SKM-1 treated with dmso at 0.1 percent for 144 hours (cell line): ENCODE measurements around the gene TMEM256.

Experiments used
- DNase-seq: peaks from one replicate; lab custom pipeline; 2025; ENCODE audit not compliant: unreplicated experiment; lab: John Stamatoyannopoulos, UW

Gene TMEM256

DNA sequence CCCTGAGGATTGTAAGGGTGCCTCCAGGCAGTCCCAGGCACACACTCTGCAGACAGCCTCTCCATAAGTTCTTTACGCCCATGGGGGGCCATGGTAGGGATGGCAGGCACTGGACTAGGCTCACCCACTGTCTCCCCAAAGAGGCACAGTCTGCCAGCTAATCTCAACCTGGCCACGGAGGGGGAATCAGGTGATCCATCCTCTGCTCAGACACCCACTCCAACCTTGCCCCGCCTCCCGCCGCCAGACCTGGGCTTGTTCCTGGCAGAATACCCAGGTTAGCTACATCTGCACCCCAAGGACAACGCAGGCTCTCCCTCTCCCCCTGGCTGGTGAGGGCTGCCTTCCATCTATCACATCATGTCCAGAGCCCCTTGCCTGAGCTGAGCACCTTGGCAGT is 5.0 kb upstream of the TMEM256 start:
- DNase-seq = no peak

GRCh38 chr17:7408252-7408727 is 4.4 kb upstream of the TMEM256 start:
- DNase-seq = no peak

- no peak for DNase-seq
Observed at GRCh38 chr17:7407485-7408251, 3.8 kb upstream of the TMEM256 start, which contains the start of gene NLGN2. TSS of gene NLGN2 (plus strand) at chr17:7407845. CDS start at chr17:7408256, 411 bp downstream.

DNA sequence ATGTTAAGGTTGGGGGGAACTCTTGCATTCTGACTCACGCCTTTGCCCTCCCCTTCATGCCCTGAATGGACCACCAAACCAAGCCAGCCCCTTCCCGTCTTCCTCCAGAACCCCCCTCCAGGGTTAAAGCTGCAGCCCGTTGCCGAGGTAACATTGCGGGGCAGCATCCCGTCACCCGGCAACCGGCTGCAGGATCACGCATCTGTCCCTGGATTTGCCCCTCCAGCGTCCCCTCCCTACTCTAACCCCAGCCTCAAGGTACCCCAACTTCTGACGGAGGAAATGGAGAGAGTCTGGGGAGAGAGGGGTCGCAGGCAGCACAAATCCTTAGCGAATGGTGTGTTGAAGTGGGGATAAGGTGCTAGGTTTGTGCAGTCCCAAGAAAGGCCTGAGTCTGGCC is 3.2 kb upstream of the TMEM256 start:
- no peak for DNase-seq

DNA sequence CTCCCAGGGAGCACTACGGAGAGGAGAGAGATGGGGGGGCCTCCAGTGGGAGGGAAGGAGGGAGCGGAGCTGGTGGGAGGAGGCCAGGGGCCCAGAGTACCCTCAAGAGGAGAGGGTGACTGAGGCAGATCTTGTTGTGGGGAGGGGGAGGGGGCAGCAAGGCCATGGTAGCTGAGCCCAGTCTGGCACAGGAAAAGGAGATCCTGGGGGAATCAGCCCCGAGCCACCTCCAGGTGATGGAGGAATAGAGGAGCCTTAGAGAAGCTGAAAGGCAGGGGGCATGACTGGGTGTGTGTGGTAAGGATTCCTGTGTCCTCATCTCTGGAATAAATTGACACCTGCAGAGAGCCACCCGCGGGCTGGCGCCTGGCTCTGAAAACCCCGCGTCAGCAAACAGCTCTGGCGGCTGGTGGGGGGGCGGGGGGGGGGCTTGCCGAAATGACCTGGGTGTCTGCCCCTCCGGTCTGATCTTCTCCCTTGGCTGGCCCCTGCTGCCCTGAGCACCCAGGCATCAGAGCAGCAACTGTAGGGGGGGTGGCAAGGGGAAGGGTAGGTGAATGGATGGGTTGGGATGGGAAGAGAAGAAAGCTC is 2.4 kb upstream of the TMEM256 start:
- no peak for DNase-seq

- DNase-seq = no peak
Observed at GRCh38 chr17:7405350-7406234, 1.7 kb upstream of the TMEM256 start.

GRCh38 chr17:7404737-7405349 is 946 bp upstream of the TMEM256 start:
- no peak for DNase-seq

DNA sequence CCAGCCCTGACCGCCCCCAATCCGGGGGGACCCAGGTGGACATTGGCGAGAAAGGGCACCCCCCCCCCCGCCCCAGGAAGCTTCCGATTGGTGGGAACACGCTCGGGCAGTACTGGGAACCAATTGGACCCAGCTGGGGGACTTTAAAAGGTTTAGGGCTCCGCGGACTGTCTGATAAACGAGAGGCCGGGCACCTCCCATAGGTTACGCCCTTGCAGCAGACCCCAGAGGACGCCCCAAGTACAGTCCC is 245 bp downstream of the TMEM256 start:
- no peak for DNase-seq

DNA sequence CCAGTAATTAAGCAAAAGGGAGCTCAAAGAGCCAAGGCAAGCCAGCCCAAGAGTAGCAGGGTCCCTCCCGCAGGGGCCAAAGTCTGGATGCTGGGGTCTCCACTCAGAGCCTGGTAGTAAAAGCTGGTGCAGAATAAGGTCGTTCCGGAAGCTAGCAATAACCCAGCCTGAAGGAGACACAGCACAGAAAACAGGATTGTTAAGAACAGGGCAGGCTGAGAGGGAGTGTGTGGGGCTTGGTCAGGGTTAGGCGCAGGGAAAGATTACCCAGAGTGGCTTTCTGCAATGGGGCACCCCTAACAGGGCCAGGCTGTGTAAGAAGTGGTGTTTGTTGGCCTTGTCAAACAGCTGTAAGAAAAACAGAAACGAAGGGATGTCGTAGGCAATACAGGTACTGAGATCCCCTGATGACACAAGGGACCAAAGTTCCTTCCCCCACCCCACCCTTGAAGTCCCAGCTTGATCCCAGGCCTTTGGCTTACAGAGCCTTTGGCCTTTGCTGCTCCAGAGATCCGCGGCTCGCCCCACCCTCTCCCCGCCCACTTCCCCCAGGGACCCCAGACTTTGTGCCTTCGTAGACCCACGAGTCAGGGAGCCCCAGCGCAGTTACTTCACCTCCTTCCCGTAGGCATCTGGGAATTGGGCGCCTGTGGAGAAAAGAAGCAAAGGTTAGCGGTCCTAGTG is 712 bp downstream of the TMEM256 start:
- no peak for DNase-seq

DNA sequence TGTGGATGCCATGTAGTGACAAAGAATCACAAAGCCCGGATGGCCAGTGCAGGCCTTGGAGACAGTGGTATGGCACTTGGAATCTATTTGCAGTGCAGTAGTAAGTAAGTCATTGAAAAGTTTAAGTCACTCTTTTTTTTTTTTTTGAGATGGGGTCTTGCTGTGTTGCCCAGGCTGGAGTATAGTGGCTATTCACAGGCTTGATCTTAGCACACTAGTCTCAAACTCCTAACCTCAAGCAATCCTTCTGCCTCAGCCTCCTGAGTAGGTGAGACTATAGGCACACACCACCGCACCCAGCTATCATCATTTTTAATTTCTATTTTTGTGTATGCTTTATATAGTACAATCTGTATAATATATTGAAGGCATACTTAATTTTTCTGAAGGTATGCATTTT is 5.3 kb downstream of the TMEM256 start:
- no peak for DNase-seq

- no peak for DNase-seq
Observed at GRCh38 chr17:7396147-7396546, 7.8 kb downstream of the TMEM256 start.

GRCh38 chr17:7394452-7395191 is 9.3 kb downstream of the TMEM256 start, which contains the start of gene PLSCR3:
TSS of gene PLSCR3 (minus strand) at chr17:7394525. CDS start at chr17:7394110, 415 bp downstream.
- DNase-seq = peak; percentile 41

DNA sequence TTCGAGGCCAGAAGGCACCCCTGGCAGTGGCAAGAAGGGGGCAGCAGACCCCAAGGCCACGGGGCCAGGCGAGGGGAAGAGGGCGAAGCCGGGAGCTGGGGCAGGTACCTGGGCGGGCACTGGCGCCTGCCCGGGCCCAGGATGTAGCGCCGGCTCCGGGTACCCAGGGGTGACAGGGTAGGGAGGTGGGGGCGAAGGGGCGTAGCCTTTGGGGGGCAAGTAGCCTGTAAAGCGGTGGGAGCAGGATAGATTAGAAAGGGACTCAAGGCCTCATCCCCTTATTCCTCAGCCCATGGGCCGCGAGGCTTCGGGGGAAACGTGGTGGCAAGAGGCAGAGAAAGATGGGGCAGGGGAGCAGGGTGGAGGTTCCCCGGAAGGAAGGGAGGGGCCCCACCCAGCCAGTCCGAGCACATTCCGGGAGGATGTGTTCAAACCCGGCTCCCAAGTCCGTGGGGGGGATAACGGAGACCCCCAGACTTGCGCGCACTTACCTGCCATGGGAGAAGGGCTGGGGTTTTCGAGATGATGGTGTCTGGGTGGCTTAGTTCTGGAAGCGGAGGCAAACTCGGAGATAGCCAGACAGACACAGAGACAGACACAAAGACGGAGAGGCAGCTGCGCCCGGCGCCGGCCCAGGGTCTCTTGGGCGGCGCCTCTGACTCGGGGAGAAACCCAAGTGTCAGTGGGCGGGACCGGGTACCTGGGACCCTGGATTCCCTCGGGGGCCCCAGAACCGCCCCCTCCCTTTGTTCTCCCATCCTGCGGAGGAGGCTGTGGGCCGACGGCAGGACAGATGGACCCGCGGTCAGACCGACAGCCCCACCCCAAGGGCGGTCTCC is 10.1 kb downstream of the TMEM256 start:
- no peak for DNase-seq

DNA sequence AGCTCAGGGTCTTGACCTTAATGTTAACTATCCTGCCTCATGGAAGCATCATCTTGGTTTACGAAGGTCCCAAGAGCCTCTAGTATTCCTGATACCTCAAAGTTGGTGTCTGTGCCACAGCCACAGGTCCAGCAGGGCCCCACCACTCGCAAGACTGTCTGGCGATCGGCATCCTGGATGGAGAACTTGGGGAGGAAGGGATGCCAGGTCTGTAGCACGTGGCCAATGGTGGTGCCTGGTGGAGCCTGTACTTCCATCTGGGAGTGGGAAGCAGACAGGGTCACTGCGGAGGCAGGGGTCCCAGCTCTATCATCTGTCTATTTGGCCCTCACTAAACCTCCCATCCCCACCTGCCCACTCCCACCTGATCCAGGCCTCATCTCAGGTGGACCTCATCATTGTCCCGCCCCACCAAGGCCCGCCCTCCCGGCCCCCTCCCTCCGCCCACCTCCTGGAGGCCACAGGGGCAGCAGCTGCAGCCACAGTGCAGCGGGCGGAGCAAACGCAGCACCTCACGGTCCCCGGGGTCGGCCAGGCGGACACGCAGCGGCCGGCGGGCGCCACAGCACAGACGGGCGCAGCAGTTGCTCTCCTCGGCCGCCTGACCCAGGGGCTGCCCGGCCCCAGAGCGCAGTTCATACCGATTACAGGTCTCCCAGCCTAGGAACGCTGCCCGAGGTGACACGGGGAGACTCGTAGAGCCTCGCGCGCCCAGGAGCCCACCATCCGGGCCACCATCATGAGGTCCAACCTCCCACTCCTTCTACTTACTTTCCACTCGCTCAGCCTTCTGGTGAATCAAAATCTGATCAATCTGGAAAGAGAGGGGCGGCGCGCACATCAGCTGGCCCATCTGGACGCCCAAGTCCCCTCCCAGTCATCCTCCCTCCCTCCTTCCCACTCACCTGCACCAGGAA is 10.9 kb downstream of the TMEM256 start:
- no peak for DNase-seq

- DNase-seq = no peak
Observed at GRCh38 chr17:7391307-7391706, 12.6 kb downstream of the TMEM256 start.

DNA sequence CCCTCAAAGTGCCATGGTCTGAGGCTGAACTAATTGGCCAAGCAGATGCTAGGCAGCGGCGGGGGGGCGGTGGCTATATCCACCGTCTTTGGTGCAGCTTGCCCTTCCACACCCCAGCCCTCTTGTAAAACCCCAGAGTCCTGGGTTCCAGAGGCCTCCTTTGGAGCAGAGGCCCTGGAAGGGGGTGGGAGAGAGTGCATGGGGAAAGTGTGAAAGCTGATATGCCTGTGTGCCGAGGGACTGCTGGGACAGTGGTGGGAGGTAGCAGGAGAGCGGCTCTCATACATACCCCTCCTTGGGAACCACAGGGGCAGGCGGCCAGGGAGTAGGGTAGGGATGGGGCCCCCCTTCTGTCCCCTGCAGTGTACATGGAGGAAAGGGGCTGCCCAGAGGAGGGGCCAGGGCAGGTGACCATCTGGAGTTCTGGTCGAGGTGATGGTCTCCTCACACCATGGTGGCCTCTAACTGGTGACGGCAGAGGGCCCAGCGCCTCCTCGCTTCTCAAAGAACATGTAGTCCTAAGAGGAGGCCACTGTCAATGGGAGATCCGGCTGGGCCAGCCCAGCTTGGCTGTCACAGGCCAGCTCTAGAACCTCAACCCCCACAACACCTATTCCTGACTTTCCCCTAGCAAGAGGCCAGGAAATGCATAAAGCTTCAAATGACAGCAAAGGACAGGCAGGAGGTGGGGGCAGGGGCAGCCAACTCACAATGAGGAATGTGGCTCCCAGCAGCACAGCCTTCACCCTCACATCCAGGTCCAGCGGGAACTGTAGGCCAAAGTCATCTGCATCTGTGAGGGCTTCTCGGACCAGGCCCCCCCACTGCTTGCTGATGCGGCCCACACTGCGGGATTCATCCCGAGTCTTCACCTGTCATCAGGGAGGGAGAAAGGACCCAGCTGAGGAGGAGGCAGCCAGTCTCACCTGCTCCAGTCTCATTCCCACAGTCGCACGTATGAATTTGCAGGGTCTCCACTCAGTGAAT is 13.7 kb downstream of the TMEM256 start:
- no peak for DNase-seq

- DNase-seq = no peak
Observed at GRCh38 chr17:7388856-7389255, 15.0 kb downstream of the TMEM256 start.
